ENCODE measurements around the gene L3MBTL3.

DNA sequence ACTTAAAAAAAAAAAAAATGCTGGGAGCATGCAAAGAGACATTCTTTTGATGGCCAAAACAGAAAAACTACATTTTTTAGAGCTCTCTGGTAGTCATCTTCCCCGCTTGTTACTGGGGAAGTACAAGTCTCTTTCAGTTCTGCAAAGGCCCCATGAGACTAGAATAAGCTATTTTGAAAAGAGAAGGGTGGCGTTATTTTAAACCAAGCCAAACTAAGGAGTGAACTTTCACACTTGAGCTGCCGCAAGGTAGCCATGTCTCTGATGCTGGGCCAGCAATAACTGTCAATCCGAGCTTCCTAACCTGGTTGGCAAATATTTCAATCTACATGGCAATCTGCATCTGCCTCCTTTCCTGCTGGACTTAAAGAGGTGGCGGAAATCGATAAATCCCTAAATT is 96.7 kb downstream of the L3MBTL3 start:
- no peak for TF ChIP-seq POLR2AphosphoS5 (IDR thresholded peaks at IDR 0.05)
- TF ChIP-seq, protein P1, sequence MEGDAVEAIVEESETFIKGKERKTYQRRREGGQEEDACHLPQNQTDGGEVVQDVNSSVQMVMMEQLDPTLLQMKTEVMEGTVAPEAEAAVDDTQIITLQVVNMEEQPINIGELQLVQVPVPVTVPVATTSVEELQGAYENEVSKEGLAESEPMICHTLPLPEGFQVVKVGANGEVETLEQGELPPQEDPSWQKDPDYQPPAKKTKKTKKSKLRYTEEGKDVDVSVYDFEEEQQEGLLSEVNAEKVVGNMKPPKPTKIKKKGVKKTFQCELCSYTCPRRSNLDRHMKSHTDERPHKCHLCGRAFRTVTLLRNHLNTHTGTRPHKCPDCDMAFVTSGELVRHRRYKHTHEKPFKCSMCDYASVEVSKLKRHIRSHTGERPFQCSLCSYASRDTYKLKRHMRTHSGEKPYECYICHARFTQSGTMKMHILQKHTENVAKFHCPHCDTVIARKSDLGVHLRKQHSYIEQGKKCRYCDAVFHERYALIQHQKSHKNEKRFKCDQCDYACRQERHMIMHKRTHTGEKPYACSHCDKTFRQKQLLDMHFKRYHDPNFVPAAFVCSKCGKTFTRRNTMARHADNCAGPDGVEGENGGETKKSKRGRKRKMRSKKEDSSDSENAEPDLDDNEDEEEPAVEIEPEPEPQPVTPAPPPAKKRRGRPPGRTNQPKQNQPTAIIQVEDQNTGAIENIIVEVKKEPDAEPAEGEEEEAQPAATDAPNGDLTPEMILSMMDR (IDR thresholded peaks at IDR 0.05) = no peak
- no peak for TF ChIP-seq POLR2A (IDR thresholded peaks at IDR 0.05; ENCODE audit: low read depth)
- TF ChIP-seq EP300 (IDR thresholded peaks at IDR 0.05) = no peak

Measured in esophagus muscularis mucosa (tissue), 4 donors.